ENCODE results near the gene LILRA1.

Gene LILRA1

DNA sequence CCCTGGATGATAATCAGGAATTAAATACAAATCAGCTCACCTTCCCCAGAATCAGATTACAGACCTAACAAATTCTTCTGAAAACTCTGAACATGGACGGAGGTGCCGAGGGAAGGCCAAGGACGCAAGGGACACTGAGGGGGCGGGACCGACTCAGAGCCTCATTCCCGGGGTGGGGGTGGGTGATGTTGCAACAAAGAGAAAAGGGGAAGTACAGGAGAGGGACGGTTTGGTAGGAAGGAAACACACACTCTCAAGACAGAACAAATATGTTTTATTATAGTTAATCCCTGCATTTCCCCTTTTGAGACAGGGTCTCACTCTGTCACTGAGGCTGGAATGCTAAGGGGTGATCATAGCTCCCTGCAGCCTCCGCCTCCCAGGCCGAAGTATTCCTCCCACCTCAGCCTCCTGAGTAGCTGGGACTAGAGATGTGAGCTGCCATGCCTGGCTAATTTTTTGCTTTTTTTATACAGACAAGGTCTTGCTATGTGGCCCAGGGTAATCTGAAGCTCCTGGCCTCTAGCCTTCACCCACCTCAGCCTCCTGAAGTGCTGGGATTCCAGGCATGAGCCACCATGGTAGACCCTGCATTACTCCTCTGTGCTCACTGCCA is 20.6 kb upstream of the LILRA1 start:
- Histone ChIP-seq H4K20me1 (ENCODE audit: low read depth, low read length) (no peaks in the 10 kb centered on the region), H3K79me2 (ENCODE audit: insufficient read depth, low read length) (no peaks in the 10 kb centered on the region), H3K9me2 (replicated peaks; ENCODE audit: insufficient read depth, low read length) (no peaks in the 10 kb centered on the region), H2AFZ (ENCODE audit: low read depth, low read length, severe bottlenecking) (no peak overlapping the region), H3K9me3 (ENCODE audit: insufficient read depth, low read length) (no peaks in the 10 kb centered on the region), H3K36me3 (ENCODE audit: low read length) (no peaks in the 10 kb centered on the region), H3F3A (ENCODE audit: insufficient read depth) (no peaks in the 10 kb centered on the region), H3K27me3 (ENCODE audit: low read length) (no peaks in the 10 kb centered on the region), H3K27ac (ENCODE audit: low read depth, low read length) (no peak overlapping the region), H3K9ac (ENCODE audit: low read length) (no peak overlapping the region), H3K4me2 (ENCODE audit: low read depth, low read length, poor library complexity, severe bottlenecking) (no peak overlapping the region), H3K4me3 (ENCODE audit: insufficient read depth, low read length, poor library complexity, severe bottlenecking) (no peak overlapping the region)
- no peak for TF ChIP-seq EZH2phosphoT487 (conservative IDR thresholded peaks at IDR 0.05; ENCODE audit: low read length)
- TF ChIP-seq, protein P1, sequence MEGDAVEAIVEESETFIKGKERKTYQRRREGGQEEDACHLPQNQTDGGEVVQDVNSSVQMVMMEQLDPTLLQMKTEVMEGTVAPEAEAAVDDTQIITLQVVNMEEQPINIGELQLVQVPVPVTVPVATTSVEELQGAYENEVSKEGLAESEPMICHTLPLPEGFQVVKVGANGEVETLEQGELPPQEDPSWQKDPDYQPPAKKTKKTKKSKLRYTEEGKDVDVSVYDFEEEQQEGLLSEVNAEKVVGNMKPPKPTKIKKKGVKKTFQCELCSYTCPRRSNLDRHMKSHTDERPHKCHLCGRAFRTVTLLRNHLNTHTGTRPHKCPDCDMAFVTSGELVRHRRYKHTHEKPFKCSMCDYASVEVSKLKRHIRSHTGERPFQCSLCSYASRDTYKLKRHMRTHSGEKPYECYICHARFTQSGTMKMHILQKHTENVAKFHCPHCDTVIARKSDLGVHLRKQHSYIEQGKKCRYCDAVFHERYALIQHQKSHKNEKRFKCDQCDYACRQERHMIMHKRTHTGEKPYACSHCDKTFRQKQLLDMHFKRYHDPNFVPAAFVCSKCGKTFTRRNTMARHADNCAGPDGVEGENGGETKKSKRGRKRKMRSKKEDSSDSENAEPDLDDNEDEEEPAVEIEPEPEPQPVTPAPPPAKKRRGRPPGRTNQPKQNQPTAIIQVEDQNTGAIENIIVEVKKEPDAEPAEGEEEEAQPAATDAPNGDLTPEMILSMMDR (IDR thresholded peaks at IDR 0.05; ENCODE audit: insufficient read depth, low read length, poor library complexity, severe bottlenecking) = no peak

DNA sequence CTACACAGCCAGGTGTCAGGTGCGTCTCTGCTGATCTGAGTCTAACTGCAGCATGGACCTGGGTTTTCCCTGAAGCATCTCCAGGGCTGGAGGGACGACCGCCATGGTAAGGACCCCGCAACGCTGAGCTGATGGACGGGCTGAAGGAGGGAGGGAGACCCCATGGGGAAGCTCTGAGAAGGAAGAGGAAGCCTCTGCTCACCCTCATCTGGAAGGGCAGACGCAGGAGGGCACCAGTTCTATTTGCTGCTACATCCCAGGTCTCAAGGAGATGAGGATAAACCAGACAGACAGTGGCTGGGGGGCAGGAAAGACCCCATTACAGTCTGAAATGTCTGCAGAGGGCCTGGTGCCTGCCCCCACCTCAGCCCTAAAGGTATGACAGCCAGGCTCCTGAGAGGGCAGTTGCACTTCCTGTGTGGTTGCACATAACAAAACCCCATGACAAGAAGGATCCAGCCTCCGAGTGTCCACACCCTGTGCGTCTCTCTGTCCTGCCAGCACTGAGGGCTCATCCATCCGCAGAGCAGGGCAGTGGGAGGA is 20.0 kb upstream of the LILRA1 start, which contains the start of gene LILRA2:
LILRA2 (plus strand) TSS at position 461 of the 543 bp plus-strand sequence. CDS start 89 bp downstream, outside the sequence.
- H3K27ac ChIP-seq (ENCODE audit: low read depth, low read length) = no peak within 1 kb of the TSS
- no peak within 1 kb of the TSS for H3K4me3 ChIP-seq (ENCODE audit: insufficient read depth, low read length, poor library complexity, severe bottlenecking)
- H3K9ac ChIP-seq (ENCODE audit: low read length) = no peak within 1 kb of the TSS
- H2AFZ ChIP-seq (ENCODE audit: low read depth, low read length, severe bottlenecking) = no peak within 1 kb of the TSS
- H3K9me2 ChIP-seq (replicated peaks; ENCODE audit: insufficient read depth, low read length) = no peaks in the 10 kb centered on the region
- no peak for TF ChIP-seq EZH2phosphoT487 (conservative IDR thresholded peaks at IDR 0.05; ENCODE audit: low read length)
- TF ChIP-seq, protein P1 (IDR thresholded peaks at IDR 0.05; ENCODE audit: insufficient read depth, low read length, poor library complexity, severe bottlenecking) = no peak
- H3K9me3 ChIP-seq (ENCODE audit: insufficient read depth, low read length) = no peaks in the 10 kb centered on the region
- H3K27me3 ChIP-seq (ENCODE audit: low read length) = no peaks in the 10 kb centered on the region
- H3K36me3 ChIP-seq (ENCODE audit: low read length) = no peaks in the 10 kb centered on the region
- H3K4me2 ChIP-seq (ENCODE audit: low read depth, low read length, poor library complexity, severe bottlenecking) = no peak within 1 kb of the TSS
- no peaks in the 10 kb centered on the region for H3K79me2 ChIP-seq (ENCODE audit: insufficient read depth, low read length)
- no peaks in the 10 kb centered on the region for H3F3A ChIP-seq (ENCODE audit: insufficient read depth)
- no peaks in the 10 kb centered on the region for H4K20me1 ChIP-seq (ENCODE audit: low read depth, low read length)

GRCh38 chr19:54574051-54574450 is 19.4 kb upstream of the LILRA1 start:
- H3K4me2 ChIP-seq (ENCODE audit: low read depth, low read length, poor library complexity, severe bottlenecking) = no peak overlapping the region
- TF ChIP-seq EZH2phosphoT487 (conservative IDR thresholded peaks at IDR 0.05; ENCODE audit: low read length) = no peak
- TF ChIP-seq, protein P1 (IDR thresholded peaks at IDR 0.05; ENCODE audit: insufficient read depth, low read length, poor library complexity, severe bottlenecking) = no peak

More at GRCh38 chr19:54574051-54574450, 19.4 kb upstream of the LILRA1 start:
- Histone ChIP-seq H3F3A (ENCODE audit: insufficient read depth) (no peaks in the 10 kb centered on the region), H4K20me1 (ENCODE audit: low read depth, low read length) (no peaks in the 10 kb centered on the region), H3K9ac (ENCODE audit: low read length) (no peak overlapping the region), H3K27me3 (ENCODE audit: low read length) (no peaks in the 10 kb centered on the region), H3K9me2 (replicated peaks; ENCODE audit: insufficient read depth, low read length) (no peaks in the 10 kb centered on the region), H3K36me3 (ENCODE audit: low read length) (no peaks in the 10 kb centered on the region), H3K4me3 (ENCODE audit: insufficient read depth, low read length, poor library complexity, severe bottlenecking) (no peak overlapping the region), H2AFZ (ENCODE audit: low read depth, low read length, severe bottlenecking) (no peak overlapping the region), H3K9me3 (ENCODE audit: insufficient read depth, low read length) (no peaks in the 10 kb centered on the region), H3K27ac (ENCODE audit: low read depth, low read length) (no peak overlapping the region), H3K79me2 (ENCODE audit: insufficient read depth, low read length) (no peaks in the 10 kb centered on the region)
